HG02798 (cell line): ENCODE results near the gene TRIO.
"Not testable (repeated sequence)": the region's sequence is repeated elsewhere in the genome, so short reads cannot be mapped to it uniquely, and the experiment has no call there.

Source experiments
- ATAC-seq: cut with Tn5 transposase; IDR thresholded peaks from one replicate; pipeline ENCODE4 v1.9.1; 2021; ENCODE audit warnings: mild to moderate bottlenecking; ENCODE audit not compliant: unreplicated experiment, poor library complexity

The TRIO gene

DNA sequence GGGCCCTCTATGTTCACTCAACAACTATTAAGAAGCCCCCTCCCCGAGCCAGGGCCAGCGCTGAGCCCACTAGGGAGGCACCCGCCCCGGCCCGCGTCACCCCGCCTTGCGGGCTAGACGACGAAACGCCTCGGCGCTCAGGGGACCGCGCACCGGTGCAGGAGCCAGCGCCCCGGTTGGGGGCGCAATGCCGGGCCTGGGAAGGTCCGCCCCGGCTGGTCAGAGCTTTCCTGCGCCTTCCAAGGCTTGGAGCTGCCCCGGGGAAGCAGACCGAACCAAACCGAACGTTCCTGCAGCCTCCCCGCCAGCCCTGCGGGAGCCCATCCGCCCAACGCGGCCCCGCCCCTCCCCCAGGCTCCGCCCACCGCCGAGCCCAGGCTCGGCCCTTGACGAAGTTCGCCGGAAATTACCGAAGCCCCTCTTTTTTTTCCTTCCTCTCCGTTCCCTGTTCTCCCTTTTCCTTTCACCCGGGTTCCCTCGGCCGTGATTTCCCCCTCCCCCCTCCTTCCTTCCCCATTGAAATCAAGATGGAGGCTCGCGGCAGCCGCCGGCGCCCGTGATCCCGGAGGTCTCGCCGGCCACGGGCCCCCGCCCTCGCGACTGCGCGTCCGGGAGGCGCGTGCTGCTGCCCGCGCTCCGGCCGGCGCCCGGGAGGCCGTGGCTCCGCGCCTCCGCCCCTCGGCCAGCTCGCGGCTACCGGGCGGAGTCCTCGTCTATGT is at the start of gene TRIO:
Gene TRIO, plus strand, starts transcription at position 516 of the 719 bp plus-strand sequence. CDS start 384 bp downstream, outside the sequence.
- ATAC-seq: peak; percentile 53

DNA sequence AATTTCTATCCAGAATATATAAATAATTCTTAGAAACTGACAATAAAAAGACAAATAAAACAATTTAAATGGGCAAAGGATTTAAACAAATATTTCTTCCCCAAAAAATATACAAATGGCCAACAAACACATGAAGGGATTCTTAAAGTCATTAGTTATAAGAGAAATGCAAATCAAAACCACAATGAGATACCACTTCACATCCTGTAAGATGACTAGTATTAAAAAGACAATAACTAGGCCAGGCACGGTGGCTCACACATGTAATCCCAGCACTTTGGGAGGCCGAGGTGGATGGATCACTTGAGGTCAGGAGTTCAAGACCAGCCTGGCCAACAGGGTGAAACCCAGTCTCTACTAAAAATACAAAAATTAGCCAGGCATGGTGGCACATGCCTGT is 45.8 kb upstream of the TRIO start:
- ATAC-seq: not testable (repeated sequence)

DNA sequence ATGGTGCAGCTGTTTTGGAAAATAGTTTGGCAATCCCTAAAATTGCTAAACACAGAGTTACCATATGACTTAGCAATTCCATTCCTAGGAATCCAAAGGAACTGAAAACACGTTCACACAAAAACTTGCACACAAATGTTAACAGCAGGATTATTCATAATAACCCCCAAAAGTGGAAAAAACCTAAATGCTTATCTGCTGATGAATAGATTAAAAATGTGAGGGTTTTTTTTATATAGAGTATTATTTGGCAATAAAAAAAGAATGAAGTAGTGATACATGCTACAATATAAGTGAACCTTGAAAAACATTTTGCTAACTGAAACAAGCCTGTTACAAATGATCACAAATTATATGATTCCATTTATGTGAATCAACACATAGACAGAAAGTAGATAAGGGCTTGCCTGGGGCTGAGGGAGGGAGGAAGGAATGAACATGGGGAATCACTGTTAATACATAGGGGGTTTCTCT is 45.1 kb upstream of the TRIO start:
- ATAC-seq: no peak

DNA sequence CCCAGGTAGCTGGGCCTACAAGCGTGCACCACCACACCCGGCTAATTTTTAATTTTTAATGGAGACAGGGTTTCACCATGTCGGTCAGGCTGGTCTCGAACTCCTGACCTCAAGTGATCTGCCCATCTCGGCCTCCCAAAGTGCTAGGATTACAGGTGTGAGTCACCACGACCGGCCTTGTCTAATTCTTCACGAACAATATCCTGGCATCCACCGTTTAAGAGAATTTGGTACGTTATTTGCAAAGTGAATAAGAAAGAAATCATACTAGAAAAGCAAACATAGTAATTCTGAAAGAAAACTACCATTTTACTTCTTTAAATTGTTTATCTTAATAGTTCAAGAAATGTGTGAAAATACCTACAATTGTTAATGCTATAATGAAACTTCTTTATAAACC is 42.9 kb upstream of the TRIO start:
- no peak for ATAC-seq

DNA sequence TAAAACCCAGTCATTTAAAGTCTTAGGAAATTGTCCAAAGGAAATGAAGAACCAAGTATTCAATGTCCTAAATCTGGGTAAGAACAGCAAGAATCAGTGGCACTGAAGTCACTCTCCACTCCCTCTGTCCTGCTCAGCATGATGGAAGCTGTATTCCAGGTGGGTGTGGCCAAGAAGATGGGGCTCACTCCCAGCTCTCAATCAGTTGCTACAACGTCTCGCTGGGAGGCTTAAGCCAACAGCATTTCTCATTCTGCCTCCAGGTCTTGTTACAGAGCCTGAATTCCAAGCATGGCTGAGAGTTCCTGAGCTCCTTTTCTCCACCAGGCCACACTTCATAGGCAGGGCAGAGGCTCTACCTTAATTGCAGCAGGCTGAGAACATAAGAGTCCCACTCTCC is 41.2 kb upstream of the TRIO start:
- ATAC-seq: no peak

DNA sequence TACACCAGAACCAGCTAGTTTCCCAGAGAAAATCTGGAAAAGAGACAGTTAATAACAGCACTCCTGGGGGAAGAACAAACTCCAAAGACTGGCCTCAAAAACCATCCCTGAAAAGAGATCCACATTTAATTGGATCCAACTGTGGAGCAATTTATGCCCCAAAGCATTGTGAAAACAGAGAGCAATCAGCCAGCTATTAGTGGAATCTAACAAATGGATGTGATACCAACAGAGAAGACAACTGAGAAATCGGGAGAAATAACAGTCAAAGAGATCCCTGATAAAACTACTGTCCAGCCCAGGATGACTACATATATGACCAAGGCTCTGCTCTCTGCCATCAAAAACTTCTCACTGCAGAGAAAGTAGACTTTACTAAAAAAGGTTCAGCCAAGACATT is 40.5 kb upstream of the TRIO start:
- ATAC-seq: no peak

DNA sequence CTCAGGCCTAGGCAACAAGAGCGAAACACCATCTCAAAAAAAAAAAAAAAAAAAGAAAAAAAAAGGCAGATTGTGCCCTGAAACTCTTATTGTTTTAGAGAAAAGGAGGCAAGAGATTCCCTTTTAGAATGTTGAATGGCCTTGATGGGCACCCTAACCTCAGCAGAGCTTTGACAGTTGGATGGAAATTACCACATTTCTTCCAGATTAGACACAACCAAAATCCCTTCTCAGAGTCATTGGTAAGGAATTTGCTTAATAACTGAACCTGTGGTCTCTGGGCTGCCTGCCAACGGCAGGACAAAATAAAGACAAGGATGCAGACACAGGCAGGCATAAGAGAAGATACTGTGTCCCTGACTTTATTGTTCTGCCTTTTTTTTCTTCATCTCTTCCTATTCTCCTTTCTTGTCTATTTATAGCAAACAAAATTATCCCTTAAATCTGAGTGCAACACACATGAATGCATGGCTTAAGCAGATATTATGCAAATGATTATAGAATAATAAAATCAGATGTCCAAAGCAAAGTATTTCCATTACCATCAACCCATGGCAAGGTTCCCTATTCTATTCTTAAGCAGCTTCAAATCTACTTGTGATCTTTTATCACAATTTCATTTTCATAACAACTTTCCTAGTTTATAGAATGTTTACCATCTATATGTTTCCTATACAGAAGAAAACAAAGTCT is 37.3 kb upstream of the TRIO start:
- ATAC-seq: no peak

DNA sequence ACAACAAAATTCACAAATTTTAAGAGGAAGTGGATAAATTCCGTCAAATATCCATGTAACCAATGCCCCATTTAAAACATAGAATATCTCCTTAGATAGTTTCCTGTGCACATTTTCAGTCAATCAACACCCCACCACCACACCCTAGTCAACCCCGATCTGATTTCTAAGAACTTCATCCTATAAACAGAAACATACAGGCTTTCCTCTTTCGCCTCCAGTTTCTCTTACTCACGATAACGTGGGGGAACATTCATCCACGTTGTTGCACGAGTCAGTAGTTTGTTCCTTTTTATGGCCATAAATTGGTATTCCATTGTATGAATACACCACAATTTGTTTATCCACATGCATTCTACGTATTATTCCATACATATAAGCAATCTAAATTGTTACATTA is 35.6 kb upstream of the TRIO start:
- ATAC-seq: no peak

DNA sequence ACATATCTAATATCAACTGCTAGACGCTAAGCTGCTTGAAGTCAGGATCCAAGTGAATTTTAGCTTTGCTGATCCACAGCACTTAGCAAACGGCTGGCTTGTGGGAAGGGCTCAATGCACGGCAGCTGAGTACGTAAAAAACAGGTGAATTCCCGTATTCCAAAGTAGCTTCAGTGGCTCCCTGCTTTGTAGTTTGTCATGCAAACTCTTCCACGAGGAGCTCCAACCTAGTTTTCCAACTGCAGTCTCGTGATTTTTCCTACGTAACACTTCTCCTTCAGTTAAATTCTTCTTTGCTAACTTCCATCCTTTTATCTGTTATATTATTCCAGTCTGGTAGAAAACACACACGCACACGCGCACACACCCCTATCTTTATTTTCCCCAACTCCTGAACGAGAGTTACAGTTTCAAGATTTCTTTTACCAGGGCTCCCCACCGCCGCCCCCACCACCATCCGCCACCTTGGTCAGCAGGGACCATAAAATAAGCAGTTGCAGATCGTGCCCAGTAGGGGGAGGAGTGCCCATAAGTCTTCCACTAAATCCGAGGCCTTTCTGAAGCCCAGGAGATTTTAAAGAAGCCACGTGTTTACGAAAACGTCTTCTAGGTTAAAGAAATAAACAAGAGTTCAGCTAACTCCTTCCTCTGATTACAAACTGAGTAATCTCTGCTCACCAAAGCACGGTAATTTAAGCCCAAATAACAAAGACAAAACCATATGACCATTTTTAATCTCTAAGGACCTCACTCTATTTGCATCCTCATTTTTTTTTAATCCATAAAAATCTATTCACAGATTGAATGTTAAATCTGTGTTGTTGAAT is 34.8 kb upstream of the TRIO start:
- peak; percentile 76 for ATAC-seq

DNA sequence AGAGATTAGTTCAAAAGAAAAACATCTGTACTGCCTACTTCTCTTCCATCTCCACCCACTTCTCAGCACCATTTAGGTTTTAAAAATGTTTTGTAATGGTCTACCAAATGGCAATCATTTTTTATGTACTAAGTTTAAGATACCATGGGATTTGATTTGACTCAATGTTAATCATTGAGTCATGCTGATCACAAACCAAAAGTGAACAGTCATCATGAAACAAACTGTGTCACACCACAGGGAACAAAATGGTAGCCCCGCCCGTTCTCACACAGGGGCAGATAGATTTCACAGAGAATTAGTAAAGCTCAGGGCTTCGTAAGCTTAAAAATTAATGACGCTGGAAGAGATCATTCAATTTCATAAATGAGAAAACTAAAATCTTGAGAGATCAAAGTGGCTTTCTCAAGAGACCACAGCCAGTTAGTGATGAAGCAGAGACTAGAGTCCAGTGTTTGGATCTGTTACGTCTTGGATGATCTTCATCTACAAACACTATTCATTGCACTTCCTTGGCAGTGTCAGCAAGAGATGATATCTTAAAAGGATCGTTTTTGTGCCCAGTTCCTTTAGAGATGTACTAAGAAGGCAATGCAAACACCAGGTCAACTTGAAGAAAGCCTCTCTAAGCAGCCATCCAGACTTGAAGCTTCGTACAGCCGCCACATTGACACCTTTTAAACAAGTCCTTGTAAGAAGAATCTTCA is 33.9 kb upstream of the TRIO start:
- ATAC-seq: peak; percentile 87

DNA sequence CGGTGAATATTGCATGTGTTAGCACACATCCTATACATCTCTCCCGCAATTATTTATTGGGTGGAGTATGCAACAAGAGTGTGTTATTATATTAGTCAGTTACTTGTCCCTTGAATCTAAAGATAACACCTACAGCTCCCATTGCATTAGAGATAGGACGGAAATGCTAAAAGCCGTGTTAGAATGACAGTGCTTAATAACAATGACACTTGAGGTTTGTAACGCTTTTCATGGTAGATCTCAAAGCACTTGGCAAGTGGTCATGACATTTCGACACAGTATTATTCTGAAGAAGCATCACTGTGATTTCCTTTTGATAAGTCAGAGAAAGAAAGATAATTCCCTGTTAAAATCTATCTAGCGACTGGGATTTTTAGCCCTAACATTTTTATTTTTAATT is 33.4 kb upstream of the TRIO start:
- ATAC-seq: no peak

DNA sequence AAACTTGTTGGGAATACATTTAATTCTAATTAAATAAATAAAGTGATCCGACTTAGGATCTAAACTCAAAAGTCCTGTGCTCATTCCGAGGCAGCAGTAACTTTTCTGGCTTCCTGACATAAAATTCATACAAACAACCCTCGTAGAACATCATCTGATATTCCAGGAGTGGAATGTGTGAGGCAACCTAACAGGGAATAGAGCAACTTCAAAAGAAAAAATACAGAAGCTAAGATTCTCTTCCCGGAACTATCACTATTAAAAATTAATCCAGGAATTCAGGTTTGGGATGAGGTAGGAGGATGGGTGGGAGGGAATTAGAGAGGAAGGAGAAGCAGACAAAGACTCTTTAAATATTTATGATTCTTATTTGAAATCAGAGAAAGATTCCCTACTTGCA is 32.9 kb upstream of the TRIO start:
- ATAC-seq: no peak

DNA sequence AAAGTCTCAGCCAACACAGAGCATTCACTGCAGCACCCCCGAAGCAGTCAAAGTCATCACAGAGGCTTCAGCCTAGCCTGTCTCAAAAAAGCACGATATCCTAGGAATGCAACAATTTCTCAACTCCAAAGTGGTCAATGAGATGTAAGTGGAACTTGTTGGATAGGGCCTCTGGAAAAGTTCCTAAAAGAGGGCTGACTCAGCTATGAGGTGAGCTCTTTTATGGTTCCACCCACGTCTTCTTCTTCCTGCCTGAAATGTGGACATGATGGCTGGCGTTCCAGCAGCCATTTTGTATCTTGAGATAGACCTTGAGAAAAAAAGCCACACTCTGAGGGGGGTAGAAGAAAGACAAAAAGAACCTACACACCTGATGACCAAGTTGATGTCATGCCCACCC is 32.5 kb upstream of the TRIO start:
- ATAC-seq: no peak

DNA sequence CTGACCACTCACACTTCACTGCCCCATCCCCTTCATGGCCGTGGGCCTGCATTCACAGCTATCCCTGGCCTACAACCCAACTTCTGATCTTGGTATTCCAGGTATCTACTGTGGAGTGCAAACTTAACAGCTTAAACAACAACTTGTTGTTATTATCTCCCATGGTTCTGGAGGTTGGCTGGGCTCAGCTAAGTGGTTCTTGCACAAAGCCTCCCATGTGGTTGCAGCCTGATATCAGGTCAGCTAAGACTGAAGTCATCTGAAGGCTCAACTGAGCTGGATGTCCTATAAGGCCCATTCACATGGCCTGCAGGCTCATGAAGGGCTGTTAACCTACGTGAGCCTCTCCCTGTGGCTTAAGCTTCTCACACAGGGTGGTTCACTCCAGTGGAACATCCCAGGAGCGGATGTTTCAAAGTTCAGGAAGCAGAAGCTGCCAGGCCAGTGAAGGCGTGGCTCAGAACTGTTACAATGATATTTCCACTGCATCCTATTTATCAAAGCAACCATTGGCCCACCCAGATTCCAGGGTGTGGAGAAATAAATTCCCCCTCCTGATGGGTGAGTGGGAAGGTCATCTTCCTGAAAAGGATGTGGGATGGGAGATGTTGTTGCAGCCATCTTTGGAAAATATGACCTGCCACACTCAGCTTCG is 30.0 kb upstream of the TRIO start:
- ATAC-seq: no peak

DNA sequence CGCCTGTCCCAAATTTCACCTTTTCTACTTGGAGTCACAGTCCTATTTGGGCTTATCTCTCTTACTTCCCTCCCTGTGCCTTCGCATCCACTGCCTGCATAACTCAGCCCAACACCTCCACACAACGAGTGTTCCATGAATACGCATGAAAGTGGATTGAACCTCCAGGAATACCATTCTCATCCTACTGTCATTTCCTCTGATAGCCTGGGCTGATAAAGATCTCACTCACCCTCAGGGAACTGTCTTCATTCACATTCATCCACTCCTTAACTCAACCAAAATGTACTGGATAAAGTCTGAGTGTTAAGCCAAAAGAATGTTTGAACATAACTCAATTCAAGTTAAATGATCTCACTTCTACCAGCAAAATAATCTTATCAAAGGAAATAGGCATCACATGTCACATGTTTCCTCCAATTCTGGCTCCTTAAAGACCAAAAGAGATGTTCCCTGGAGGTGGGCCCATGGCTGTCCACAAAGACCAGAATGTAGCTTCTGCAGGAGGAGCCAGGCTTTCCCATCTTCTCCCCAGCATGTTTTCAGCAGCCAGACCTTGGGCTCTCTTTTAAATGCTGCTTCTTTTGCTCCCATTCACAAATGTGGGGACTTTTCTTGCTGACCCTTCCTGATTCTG is 28.4 kb upstream of the TRIO start:
- ATAC-seq: no peak

DNA sequence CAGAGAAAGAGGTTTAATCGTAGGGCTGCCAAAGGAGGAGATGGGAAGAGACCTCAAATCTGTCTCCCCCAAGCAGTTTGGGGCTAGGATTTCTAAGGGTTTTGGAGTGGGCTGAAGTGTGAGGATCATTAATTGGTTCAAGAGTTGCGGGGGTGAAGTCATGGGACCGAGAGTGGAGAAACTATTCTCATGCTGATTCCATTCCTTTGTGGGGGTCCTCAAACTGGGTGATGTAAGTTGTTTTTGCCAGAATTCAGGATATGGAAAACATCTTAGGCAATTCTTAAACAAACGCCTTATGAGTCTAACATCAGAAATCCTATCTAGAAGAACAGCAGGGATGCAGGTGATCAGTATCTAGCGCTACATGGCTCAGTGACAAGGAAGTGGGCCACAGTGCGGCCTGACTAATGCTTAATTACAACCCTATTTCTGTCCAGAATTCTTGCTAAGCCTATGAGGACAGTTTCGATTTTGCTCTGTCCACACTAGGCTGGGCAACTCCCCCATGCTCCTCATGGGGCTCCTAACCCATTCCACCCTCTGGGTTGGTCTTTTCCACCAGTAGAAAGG is 27.7 kb upstream of the TRIO start:
- no peak for ATAC-seq

DNA sequence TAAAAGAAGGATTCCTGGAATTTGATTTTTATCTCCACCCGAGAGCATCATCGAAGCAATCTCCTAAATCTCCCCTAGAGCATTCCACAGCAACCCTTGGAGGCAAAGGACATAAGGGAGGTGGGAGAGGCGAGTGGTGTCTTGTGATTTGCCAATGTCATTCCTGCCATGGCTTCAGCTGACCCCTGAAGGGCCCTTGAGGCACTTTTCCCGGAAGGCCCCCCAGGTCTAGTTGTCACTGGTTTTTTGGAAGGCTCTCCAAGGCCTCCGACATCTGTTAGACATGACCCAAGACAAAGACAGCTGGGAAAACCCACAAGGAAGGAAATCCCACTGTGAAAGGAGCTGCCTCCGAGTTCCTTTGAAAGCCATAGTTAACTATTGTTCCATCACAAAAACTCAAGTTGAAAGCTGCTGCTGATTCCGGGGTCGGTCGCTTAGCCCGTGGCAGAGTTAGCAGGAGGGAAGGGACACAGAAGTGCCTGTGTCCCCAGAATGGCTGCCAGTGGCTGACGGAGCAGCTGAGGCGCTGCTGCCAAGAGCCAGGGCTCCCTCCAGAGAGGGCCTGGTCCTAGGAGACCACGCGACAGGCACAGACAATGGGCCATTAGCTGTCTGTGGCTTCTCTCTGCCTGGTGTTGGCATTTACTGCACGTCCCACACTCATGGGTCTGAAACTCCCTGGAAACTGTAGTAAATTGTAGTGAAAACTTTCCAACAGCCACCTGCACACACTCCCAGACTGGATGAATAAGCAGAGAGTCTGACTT is 24.4 kb upstream of the TRIO start:
- ATAC-seq: no peak

DNA sequence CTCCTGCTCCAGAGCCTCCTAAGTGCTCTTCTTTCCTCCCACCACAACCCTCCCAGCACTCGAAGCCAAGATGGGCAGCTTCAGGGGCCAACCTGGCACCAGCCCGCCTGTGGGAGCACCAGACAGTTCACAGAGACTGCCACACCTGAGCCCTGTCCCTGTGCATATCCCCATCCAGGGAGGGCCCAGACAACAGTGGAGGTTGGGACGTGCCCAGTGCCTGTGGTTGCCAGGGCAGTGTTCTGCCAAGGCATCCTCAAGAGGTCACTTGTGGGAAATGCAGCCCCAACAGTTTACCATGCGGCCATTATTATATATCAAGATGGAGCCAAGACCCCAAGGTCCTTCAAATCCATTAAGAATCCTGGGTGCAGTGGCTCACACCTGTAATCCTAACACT is 23.0 kb upstream of the TRIO start:
- ATAC-seq: no peak
